Esophagus squamous epithelium (tissue), 5 donors: ENCODE measurements around the gene SKI. TPM values are rescaled to one million over a fixed set of nuclear protein-coding genes. Genes with fewer than 3 reads are reported as not detected.
A peak's percentile ranks its signal among the peaks of the same experiment; 100 is the strongest.

Experiments used
- DNase-seq: peaks from one replicate; lab custom pipeline; 2025; lab: John Stamatoyannopoulos, UW
- H3K27ac ChIP-seq, 4 donors: fragments of 200-600 bp; sonication (generic); one replicate each; pipeline ENCODE4 v1.5.1; 2016 to 2019; ENCODE audit warnings: mild to moderate bottlenecking in 1 of 4
- H3K27me3 ChIP-seq, 4 donors: fragments of 200-600 bp; sonication (generic); 1 replicate in 3 of 4; 2 replicates in 1 of 4; pipeline versions ENCODE4 v1.5.1 to v1.6.0; 2017 to 2021; ENCODE audit warnings: antibody characterized with exemption in 1 of 4
- H3K36me3 ChIP-seq, 3 donors: fragments of 200-600 bp; sonication (generic); one replicate each; pipeline ENCODE4 v1.5.1; 2016 to 2019
- H3K4me1 ChIP-seq, 3 donors: fragments of 200-600 bp; sonication (generic); one replicate each; pipeline ENCODE4 v1.5.1; 2017 to 2019
- H3K4me3 ChIP-seq, 4 donors: fragments of 200-600 bp; sonication (generic); 1 replicate in 3 of 4; 2 replicates in 1 of 4; pipeline ENCODE4 v1.5.1; 2016 to 2019; ENCODE audit warnings: mild to moderate bottlenecking in 2 of 4, moderate library complexity in 1 of 4
- H3K9me3 ChIP-seq, 3 donors: fragments of 200-600 bp; sonication (generic); one replicate each; pipeline ENCODE4 v1.5.1; 2016 to 2019
- CTCF ChIP-seq, 6 experiments: fragments of 450-650 bp in 4 of 6; fragments of 200-600 bp in 2 of 6; sonication (generic) in 2 of 6; IDR thresholded peaks; one replicate each; pipeline ENCODE4 v1.5.1; 2016 to 2019; ENCODE audit warnings: antibody characterized with exemption in 6 of 6, mild to moderate bottlenecking in 4 of 6, moderate library complexity in 4 of 6
- POLR2A ChIP-seq, 4 donors: fragments of 450-650 bp; IDR thresholded peaks; one replicate each; pipeline ENCODE4 v1.6.1; 2017; ENCODE audit warnings: antibody characterized with exemption in 4 of 4, mild to moderate bottlenecking in 4 of 4, moderate library complexity in 3 of 4
- WGBS, 2 donors: methylation state at CpG; one replicate each; pipeline ENCODE4 v1.1.5; 2018; 5-methylcytosine and 5-hydroxymethylcytosine counted together
- intact Hi-C: fragments of 100-400 bp; cut with DNase I; formaldehyde crosslinking; loops from one replicate; pipeline ENCODE4 v1.15.0; 2022
- total RNA-seq, 4 donors: library from RNA; depleted of rRNA; stranded (reverse); fragments of >200 nt; gene quantifications; one replicate each; pipeline ENCODE4 v1.1.0, GENCODE V29; 2016
- donor health status: DM: yes; HTN: yes; CAD: no.

Gene SKI
- total RNA-seq, 4 donors from 2014 or later, result 18.2 to 38.8 (median 25.2) TPM

GRCh38 chr1:2209400-2210083 lies 18.6 kb upstream of the SKI start:
- no peaks in the 10 kb centered on the region for H3K27me3 ChIP-seq
- TF ChIP-seq POLR2A (IDR thresholded peaks at IDR 0.05) (no peak), CTCF (IDR thresholded peaks at IDR 0.05) (no peak)
- no peaks in the 10 kb centered on the region for H3K36me3 ChIP-seq
- no peak for DNase-seq
- peaks cover 71 to 94% (median 85%) of the 10 kb centered on the region in 3 donors for H3K4me1 ChIP-seq
- intact Hi-C loops, result no loop called here
- H3K4me3 ChIP-seq, result no peak overlapping the region
- peak overlapping the region; percentile 72 to 93 (median 90) for H3K27ac ChIP-seq
- WGBS, 2 donors, result 46 to 60% methylated on average over 3 to 12 of the region's 18 CpGs
- H3K9me3 ChIP-seq, result no peaks in the 10 kb centered on the region

GRCh38 chr1:2210084-2210653 lies 17.9 kb upstream of the SKI start:
- peak overlapping the region; percentile 72 to 93 (median 90) for H3K27ac ChIP-seq
- H3K27me3 ChIP-seq, result no peaks in the 10 kb centered on the region
- peaks cover 76 to 97% (median 91%) of the 10 kb centered on the region in 3 donors for H3K4me1 ChIP-seq
- no peaks in the 10 kb centered on the region for H3K36me3 ChIP-seq
- TF ChIP-seq CTCF (IDR thresholded peaks at IDR 0.05), result no peak
- TF ChIP-seq POLR2A (IDR thresholded peaks at IDR 0.05), result no peak
- intact Hi-C loops, result no loop called here
- 29% methylated on average over 8 of the region's 19 CpGs; no CpG with 5 or more reads in 1 of the 2 donors for WGBS, 2 donors
- no peak for DNase-seq
- peak overlapping the region in 2 of 4 donors; percentile 0 to 22 for H3K4me3 ChIP-seq
- H3K9me3 ChIP-seq, result no peaks in the 10 kb centered on the region

- peak overlapping the region; percentile 72 to 93 (median 90) for H3K27ac ChIP-seq
- TF ChIP-seq CTCF (IDR thresholded peaks at IDR 0.05) (no peak), POLR2A (IDR thresholded peaks at IDR 0.05) (no peak)
- no peaks in the 10 kb centered on the region for H3K27me3 ChIP-seq
- no peak for DNase-seq
- H3K9me3 ChIP-seq, result no peaks in the 10 kb centered on the region
- 47 to 63% methylated on average over 7 of the region's 13 CpGs for WGBS, 2 donors
- peak overlapping the region in 2 of 4 donors; percentile 0 to 22 for H3K4me3 ChIP-seq
- intact Hi-C loops, result no loop called here
- no peaks in the 10 kb centered on the region for H3K36me3 ChIP-seq
- peaks cover 72 to 95% (median 85%) of the 10 kb centered on the region in 3 donors for H3K4me1 ChIP-seq
These were observed 17.3 kb upstream of the SKI start for GRCh38 chr1:2210786-2211185.

GRCh38 chr1:2212274-2212531 lies 15.9 kb upstream of the SKI start:
- Histone ChIP-seq H3K9me3 (no peaks in the 10 kb centered on the region), H3K4me1 (peaks cover 60 to 80% (median 73%) of the 10 kb centered on the region in 3 donors), H3K27me3 (no peaks in the 10 kb centered on the region), H3K27ac (peak overlapping the region; percentile 83 to 98 (median 93)), H3K36me3 (no peaks in the 10 kb centered on the region), H3K4me3 (peak overlapping the region in 3 of 4 donors; percentile 38 to 55 (median 40))
- intact Hi-C loops, result no loop called here
- DNase-seq, result no peak
- TF ChIP-seq POLR2A (IDR thresholded peaks at IDR 0.05), result no peak
- peak in 1 of 6 experiments; percentile 5 for TF ChIP-seq CTCF (IDR thresholded peaks at IDR 0.05)
- WGBS, 2 donors, result 25 to 66% methylated on average over 5 of the region's 10 CpGs
